Testis (tissue), 5 donors: ENCODE results near the gene EBLN1. TPM values are rescaled to one million over a fixed set of nuclear protein-coding genes. Genes with fewer than 3 reads are reported as not detected.

Experiments
- DNase-seq: peaks from one replicate; pipeline ENCODE4 v3.0.0-alpha.2; 2019
- H3K27ac ChIP-seq, 2 donors: fragments of 200-600 bp; sonication (generic); one replicate each; pipeline ENCODE4 v1.5.1; 2019
- H3K27me3 ChIP-seq: fragments of 200-600 bp; sonication (generic); one replicate; pipeline ENCODE4 v1.5.1; 2019
- H3K36me3 ChIP-seq: fragments of 200-600 bp; sonication (generic); one replicate; pipeline ENCODE4 v1.5.1; 2017; ENCODE audit warnings: low read depth; ENCODE audit errors: missing control alignments
- H3K4me1 ChIP-seq: fragments of 200-600 bp; sonication (generic); one replicate; pipeline ENCODE4 v1.5.1; 2019
- H3K4me3 ChIP-seq, 2 donors: fragments of 200-600 bp; sonication (generic); one replicate each; pipeline ENCODE4 v1.5.1; 2017 to 2019
- H3K9me3 ChIP-seq: fragments of 200-600 bp; sonication (generic); one replicate; pipeline ENCODE4 v1.5.1; 2017
- POLR2A ChIP-seq: fragments of 450-650 bp; IDR thresholded peaks from one replicate; pipeline ENCODE4 v1.6.1; 2017; ENCODE audit warnings: antibody characterized with exemption, mild to moderate bottlenecking, moderate library complexity
- WGBS, 2 donors: methylation state at CpG; one replicate each; pipeline ENCODE4 v1.1.5; 2018; 5-methylcytosine and 5-hydroxymethylcytosine counted together
- intact Hi-C: fragments of 100-400 bp; cut with DNase I; formaldehyde crosslinking; loops from one replicate; pipeline ENCODE4 v1.15.1; 2023; ENCODE audit warnings: low total_unique reads
- long read RNA-seq, 2 donors: transcript quantifications; one replicate each; lab custom pipeline, GENCODE V29; 2026
- polyA plus RNA-seq: library from polyadenylated mRNA; stranded (reverse); fragments of 350-450 nt; fragmentation: Illumina TruSeq; extraction: RNeasy Lipid Tissue Mini Kit (QIAGEN cat#74804); gene quantifications from one replicate; pipeline ENCODE4 v1.2.3, GENCODE V29; 2014; ENCODE audit warnings: low read depth, low replicate concordance; ENCODE audit not compliant: insufficient read depth
- total RNA-seq, 2 donors: library from RNA; depleted of rRNA; stranded (reverse); fragments of >200 nt; gene quantifications; one replicate each; pipeline ENCODE4 v1.2.3, GENCODE V29; 2016
- TF ChIP-seq, protein P1 (sequence below), 3 experiments: fragments of 450-650 bp in 2 of 3; fragments of 200-600 bp in 1 of 3; sonication (generic) in 1 of 3; IDR thresholded peaks; one replicate each; pipeline ENCODE4 v1.5.1; 2016 to 2019; ENCODE audit warnings: antibody characterized with exemption in 3 of 3, mild to moderate bottlenecking in 2 of 3, moderate library complexity in 1 of 3

Gene EBLN1
- total RNA-seq (1 to 10 TPM; 1.4 to 4.7 TPM), polyA plus RNA-seq (3.5 TPM)
- long read RNA-seq, donor 1: 0 reads
- long read RNA-seq, donor 2: 0 reads

DNA sequence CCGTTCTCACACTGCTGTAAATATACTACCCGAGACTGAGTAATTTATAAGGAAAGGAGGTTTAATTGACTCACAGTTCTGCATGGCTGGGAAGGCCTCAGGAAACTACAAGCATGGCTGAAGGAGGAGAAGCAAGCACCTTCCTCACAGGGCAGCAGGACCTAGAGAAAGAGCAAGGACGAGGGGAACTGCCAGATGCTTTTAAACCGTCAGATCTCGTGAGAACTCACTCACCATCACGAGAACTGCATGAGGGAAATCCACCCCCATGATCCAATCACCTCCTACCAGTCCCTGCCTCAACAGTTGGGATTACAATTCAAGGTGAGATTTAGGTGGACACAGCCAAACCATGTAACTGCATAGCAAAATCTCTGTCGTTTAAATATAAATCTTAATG lies at the start of gene EBLN1:
EBLN1 (minus strand) TSS at position 174 of the 400 bp plus-strand sequence. CDS start 8,032 bp downstream, outside the sequence.
- 82 to 83% methylated on average over 7 of the region's 7 CpGs for WGBS, 2 donors
- intact Hi-C loops: no loop called here
- H3K9me3 ChIP-seq: no peaks in the 10 kb centered on the region
- no peak for TF ChIP-seq POLR2A
- TF ChIP-seq, protein P1, sequence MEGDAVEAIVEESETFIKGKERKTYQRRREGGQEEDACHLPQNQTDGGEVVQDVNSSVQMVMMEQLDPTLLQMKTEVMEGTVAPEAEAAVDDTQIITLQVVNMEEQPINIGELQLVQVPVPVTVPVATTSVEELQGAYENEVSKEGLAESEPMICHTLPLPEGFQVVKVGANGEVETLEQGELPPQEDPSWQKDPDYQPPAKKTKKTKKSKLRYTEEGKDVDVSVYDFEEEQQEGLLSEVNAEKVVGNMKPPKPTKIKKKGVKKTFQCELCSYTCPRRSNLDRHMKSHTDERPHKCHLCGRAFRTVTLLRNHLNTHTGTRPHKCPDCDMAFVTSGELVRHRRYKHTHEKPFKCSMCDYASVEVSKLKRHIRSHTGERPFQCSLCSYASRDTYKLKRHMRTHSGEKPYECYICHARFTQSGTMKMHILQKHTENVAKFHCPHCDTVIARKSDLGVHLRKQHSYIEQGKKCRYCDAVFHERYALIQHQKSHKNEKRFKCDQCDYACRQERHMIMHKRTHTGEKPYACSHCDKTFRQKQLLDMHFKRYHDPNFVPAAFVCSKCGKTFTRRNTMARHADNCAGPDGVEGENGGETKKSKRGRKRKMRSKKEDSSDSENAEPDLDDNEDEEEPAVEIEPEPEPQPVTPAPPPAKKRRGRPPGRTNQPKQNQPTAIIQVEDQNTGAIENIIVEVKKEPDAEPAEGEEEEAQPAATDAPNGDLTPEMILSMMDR (IDR thresholded peaks at IDR 0.05): no peak
- H3K4me1 ChIP-seq: no peaks in the 10 kb centered on the region
- H3K27ac ChIP-seq: no peak within 1 kb of the TSS
- DNase-seq: no peak
- no peaks in the 10 kb centered on the region for H3K27me3 ChIP-seq
- H3K4me3 ChIP-seq: no peak within 1 kb of the TSS
- no peaks in the 10 kb centered on the region for H3K36me3 ChIP-seq

DNA sequence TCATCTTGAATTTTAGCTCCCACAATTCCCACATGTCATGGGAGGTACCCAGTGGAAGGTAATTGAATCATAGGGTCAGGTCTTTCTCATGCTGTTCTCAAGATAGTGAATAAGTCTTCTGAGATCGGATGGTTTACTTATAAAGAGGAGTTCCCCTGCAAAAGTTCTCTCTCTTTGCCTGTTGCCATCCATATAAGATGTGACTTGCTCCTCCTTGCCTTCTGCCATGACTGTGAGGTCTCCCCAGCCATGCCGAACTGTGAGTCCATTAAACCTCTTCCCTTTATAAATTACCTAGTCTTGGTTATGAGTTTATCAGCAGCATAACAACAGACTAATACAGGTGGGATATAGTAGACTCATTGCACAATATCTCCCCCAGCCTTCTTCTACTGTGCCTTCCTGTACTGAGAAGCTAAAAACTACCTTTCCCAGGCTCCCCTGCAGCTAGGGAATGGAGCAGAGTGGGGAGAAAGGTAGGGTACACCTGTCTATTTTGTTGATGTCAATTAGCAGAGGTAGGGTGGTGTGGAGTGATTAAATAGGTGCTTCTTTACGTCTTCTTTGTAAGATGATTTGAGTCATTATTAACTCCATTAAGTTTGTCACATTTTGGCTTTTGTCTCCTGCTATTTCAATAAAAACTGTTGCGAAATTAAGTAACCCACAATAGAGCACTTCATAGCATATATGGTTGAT lies 48.2 kb upstream of the EBLN1 start:
- intact Hi-C loops: no loop called here
- Histone ChIP-seq H3K36me3 (no peaks in the 10 kb centered on the region), H3K4me1 (no peaks in the 10 kb centered on the region), H3K27ac (no peak overlapping the region), H3K4me3 (no peak overlapping the region), H3K27me3 (no peaks in the 10 kb centered on the region), H3K9me3 (no peaks in the 10 kb centered on the region)
- 89 to 97% methylated on average over 4 of the region's 4 CpGs for WGBS, 2 donors
- DNase-seq: no peak
- TF ChIP-seq, protein P1 (IDR thresholded peaks at IDR 0.05): no peak
- no peak for TF ChIP-seq POLR2A

DNA sequence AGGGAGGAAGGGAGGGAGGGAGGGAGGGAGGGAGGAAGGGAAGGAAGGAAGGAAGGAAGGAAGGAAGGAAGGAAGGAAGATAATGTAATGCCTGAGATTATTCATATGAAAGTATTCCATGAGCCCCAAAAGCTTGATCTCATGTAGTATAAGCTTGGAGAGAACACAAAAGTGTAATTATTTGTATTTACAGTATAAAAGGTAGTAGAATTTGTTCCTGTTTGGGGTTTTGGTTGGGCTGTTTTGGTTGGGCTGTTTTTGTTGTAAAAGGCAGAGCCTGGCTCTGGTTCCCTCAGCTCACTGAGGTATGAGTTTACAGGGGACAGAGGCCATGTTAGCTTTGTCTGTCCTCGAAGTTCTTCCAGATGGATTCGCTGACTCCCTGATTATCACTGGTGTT lies 45.3 kb upstream of the EBLN1 start:
- Histone ChIP-seq H3K36me3 (no peaks in the 10 kb centered on the region), H3K27ac (no peak overlapping the region), H3K27me3 (no peaks in the 10 kb centered on the region), H3K4me3 (no peak overlapping the region), H3K9me3 (no peaks in the 10 kb centered on the region), H3K4me1 (no peaks in the 10 kb centered on the region)
- intact Hi-C loops: no loop called here
- 61 to 92% methylated on average over 2 of the region's 2 CpGs for WGBS, 2 donors
- TF ChIP-seq, protein P1 (IDR thresholded peaks at IDR 0.05): no peak
- no peak for TF ChIP-seq POLR2A
- no peak for DNase-seq

DNA sequence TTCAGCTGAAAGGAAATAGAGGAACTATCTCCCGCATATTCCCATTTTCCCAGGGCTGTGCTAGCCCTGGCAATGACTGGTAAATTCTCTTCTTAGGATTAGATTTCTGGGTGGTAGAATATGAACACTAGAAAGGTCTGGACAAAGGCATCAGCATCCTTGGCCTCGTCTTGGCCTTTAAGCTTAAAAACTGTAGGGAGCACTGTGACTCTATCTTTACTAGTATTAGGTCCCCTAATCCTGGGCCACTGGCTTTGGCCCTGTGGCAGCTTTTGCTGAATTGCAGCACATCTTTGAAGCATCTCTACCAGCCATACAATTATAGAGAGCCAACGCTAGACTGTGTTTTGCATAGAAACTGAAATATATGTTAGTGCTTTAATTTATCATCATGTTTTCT lies 41.5 kb upstream of the EBLN1 start:
- WGBS, 2 donors: 81 to 92% methylated on average over 3 of the region's 3 CpGs
- no peaks in the 10 kb centered on the region for H3K27me3 ChIP-seq
- DNase-seq: no peak
- no peaks in the 10 kb centered on the region for H3K4me1 ChIP-seq
- H3K9me3 ChIP-seq: no peaks in the 10 kb centered on the region
- TF ChIP-seq, protein P1 (IDR thresholded peaks at IDR 0.05): no peak
- no peak for TF ChIP-seq POLR2A
- no peak overlapping the region for H3K4me3 ChIP-seq
- no peaks in the 10 kb centered on the region for H3K36me3 ChIP-seq
- H3K27ac ChIP-seq: no peak overlapping the region
- intact Hi-C loops: loop anchor here (10.0 kb wide), 1 partner anchor 724 kb away; the partner anchor contains the start of gene MLLT10

DNA sequence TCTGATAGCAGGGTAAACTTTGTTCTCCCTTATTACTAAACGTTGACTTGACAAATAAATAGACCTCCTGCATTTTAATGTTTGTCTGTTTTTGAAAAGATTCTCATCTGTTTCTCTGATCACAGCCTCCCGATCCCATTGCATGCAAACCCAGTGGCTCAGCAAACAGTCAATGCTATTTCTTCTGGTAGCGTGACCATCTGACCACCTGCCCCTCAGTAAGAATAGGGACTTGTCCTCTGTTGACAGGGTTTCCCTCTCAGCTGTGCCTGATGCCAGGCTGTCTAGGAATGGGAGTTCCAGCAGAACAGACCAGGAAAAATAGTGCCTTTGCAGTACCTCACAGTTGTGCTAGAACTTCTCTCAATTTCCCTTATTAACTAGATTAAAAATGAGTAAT lies 40.7 kb upstream of the EBLN1 start:
- Histone ChIP-seq H3K9me3 (no peaks in the 10 kb centered on the region), H3K4me3 (no peak overlapping the region), H3K27me3 (no peaks in the 10 kb centered on the region), H3K27ac (no peak overlapping the region), H3K4me1 (no peaks in the 10 kb centered on the region), H3K36me3 (no peaks in the 10 kb centered on the region)
- intact Hi-C loops: loop anchor here (10.0 kb wide), 1 partner anchor 724 kb away; the partner anchor contains the start of gene MLLT10
- DNase-seq: no peak
- no peak for TF ChIP-seq POLR2A
- TF ChIP-seq, protein P1 (IDR thresholded peaks at IDR 0.05): no peak
- WGBS, 2 donors: 88 to 93% methylated on average over 3 of the region's 3 CpGs
